ENCODE results near the gene GYS2.

GRCh38 chr12:21527451-21528180, 77.0 kb downstream of the GYS2 start:
- no peak for TF ChIP-seq EZH2 (IDR thresholded peaks at IDR 0.05; ENCODE audit: low read length, unreplicated experiment)
- TF ChIP-seq CTCF (conservative IDR thresholded peaks at IDR 0.05; ENCODE audit: low read depth, low read length), result no peak

All from PC-3 (cell line).